NCI-H446 (cell line): ENCODE results near the gene HIF1AN.

Experiments
- DNase-seq, 2 experiments: peaks; one replicate each; lab custom pipeline; 2025; lab: John Stamatoyannopoulos, UW

HIF1AN gene

GRCh38 chr10:100535715-100536353, at the start of gene HIF1AN:
TSS of gene HIF1AN (plus strand) at chr10:100535943. CDS start at chr10:100535959, 16 bp downstream.
- DNase-seq: peak; percentile 86 to 90

- DNase-seq: no peak
Observed at GRCh38 chr10:100487529-100487928, 48.2 kb upstream of the HIF1AN start.

GRCh38 chr10:100489396-100489795, 46.3 kb upstream of the HIF1AN start:
- no peak for DNase-seq

GRCh38 chr10:100490531-100490930, 45.2 kb upstream of the HIF1AN start:
- DNase-seq: no peak

GRCh38 chr10:100496567-100496966, 39.2 kb upstream of the HIF1AN start:
- DNase-seq: no peak

GRCh38 chr10:100498059-100498458, 37.7 kb upstream of the HIF1AN start:
- DNase-seq: no peak

- no peak for DNase-seq
Observed at GRCh38 chr10:100501423-100501822, 34.3 kb upstream of the HIF1AN start.

GRCh38 chr10:100502926-100503494, 32.7 kb upstream of the HIF1AN start:
- DNase-seq: no peak

GRCh38 chr10:100504096-100504495, 31.6 kb upstream of the HIF1AN start:
- DNase-seq: no peak

GRCh38 chr10:100505164-100505563, 30.6 kb upstream of the HIF1AN start:
- no peak for DNase-seq

GRCh38 chr10:100506596-100507356, 29.0 kb upstream of the HIF1AN start:
- DNase-seq: no peak

GRCh38 chr10:100507357-100507732, 28.4 kb upstream of the HIF1AN start:
- DNase-seq: no peak

GRCh38 chr10:100508266-100508665, 27.5 kb upstream of the HIF1AN start:
- no peak for DNase-seq

GRCh38 chr10:100508691-100509150, 27.0 kb upstream of the HIF1AN start:
- peak; percentile 14 to 44 for DNase-seq

GRCh38 chr10:100509241-100509840, 26.4 kb upstream of the HIF1AN start:
- no peak for DNase-seq

- no peak for DNase-seq
Observed at GRCh38 chr10:100510533-100511308, 25.0 kb upstream of the HIF1AN start.

GRCh38 chr10:100515612-100516011, 20.1 kb upstream of the HIF1AN start:
- DNase-seq: no peak

GRCh38 chr10:100516847-100517246, 18.9 kb upstream of the HIF1AN start:
- DNase-seq: peak in 1 of 2 experiments; percentile 4

- peak; percentile 18 to 56 for DNase-seq
Observed at GRCh38 chr10:100518761-100519241, 16.9 kb upstream of the HIF1AN start.

- no peak for DNase-seq
Observed at GRCh38 chr10:100519311-100520051, 16.3 kb upstream of the HIF1AN start, which contains the start of gene SEC31B. TSS of gene SEC31B (minus strand) at chr10:100519861. CDS start at chr10:100516952, 2,909 bp downstream.

- DNase-seq: no peak
Observed at GRCh38 chr10:100520811-100521210, 14.9 kb upstream of the HIF1AN start.
